HG03280 (cell line): ENCODE data around the gene PC.

ENCODE experiments used
- ATAC-seq: cut with Tn5 transposase; IDR thresholded peaks from one replicate; pipeline ENCODE4 v1.9.1; 2021; ENCODE audit warnings: mild to moderate bottlenecking, moderate library complexity; ENCODE audit not compliant: unreplicated experiment

Gene PC

GRCh38 chr11:66885950-66886440 is 72.2 kb downstream of the PC start:
- ATAC-seq: no peak

DNA sequence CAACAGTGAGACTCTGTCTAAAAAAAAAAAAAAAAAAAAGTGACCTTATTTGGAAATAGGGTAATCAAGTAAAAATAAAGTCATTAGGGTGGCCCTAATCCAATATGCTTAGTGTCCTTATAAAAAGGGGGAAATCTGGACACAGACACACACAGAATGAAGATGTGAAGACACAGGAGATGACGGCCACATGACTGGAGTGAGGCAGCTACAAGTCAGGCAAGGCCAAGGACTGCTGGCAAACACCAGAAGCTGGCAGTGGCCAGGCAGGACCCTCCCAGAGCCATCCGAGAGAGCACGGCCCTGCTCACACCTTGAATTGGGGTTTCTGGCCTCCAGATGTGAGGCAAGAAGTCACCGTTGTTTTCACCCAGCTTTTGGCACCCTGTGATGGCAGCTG is 72.7 kb downstream of the PC start:
- no peak for ATAC-seq

DNA sequence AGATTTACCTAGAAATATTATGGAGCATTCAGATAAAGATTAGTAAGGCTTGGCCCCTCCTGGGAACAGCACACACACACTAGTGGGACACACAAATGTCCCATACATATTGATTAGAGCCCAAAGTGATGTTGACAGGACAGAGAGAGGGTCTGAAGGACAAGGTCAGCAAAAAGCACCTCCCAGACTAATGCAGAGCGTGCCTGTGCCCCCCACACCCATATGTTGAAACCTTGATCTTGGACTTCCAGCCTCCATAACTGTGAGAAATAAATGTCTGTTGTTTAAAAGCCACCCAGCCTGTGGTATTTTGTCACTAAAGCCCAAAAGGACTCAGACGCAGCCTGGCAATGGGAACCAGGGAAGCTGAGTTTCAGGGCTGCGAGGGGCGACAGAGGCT is 73.7 kb downstream of the PC start:
- no peak for ATAC-seq

DNA sequence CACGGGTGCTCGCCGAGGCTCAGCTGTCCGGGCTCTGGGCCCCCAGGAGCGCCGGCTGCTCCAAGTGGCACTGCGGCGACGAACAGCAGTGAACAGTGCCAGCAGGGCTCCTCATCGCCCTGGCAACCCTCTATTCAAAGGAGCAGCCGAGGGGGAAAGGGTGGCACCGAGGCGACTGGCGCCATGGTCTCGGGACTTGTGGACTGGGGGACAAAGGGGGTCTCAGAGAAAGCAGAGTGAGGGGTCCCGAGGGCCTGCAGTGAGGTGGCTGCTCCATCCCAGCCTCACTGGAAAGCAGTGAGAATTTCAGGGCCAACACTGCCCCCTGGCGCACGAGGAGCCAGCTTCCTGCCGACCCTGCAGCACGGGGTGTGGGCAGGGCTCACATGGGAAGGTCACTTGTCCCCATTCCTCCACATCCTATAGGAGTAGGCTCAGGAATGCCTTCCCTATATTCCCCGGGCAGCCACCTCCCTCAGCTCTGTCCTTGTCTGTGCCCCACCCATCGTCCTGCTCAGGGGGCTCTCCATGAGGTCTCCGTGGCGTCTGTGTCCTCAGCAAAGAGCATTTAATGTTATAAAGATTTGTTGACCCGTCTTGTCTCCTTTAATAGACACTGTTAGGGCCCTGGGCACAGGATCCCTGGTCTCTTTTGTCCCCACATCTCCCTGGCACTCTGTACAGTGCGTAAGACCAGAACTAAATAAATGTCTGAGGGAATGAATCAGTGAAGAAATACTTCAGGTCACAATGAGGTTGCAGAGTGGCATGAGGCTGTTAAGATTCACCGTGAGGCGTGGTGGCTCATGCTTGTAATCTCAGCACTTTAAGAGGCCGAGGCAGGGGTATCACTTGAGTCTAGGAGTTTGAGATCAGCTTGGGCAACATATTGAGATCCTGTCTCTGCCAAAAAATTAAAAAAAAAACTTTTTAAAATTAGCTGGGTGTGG is 74.9 kb downstream of the PC start:
- no peak for ATAC-seq

- no peak for ATAC-seq
These were observed 75.6 kb downstream of the PC start for GRCh38 chr11:66882561-66883015.

- ATAC-seq: no peak
These were observed 76.2 kb downstream of the PC start for GRCh38 chr11:66881927-66882452.

GRCh38 chr11:66881451-66881835 is 76.7 kb downstream of the PC start:
- no peak for ATAC-seq

- no peak for ATAC-seq
These were observed 77.4 kb downstream of the PC start for GRCh38 chr11:66880496-66881450.

DNA sequence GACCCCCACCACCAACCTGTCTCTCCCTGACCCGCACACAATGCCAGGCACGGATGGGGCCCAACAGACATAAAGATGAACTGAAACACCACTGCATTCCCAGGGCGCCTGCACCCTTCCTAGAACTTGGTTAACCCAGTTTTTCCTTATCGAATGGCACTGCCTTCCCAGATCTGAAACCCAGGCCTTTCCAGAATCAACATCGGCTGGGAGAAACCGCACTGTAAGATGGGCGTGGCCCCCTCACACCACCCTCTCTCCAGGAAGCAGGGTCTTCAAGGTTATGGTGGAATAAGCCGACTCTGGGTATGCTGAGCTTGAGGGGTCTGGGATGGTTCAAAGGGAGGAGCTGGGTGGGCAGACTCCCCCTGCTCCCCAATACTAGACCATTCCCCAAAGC is 78.2 kb downstream of the PC start:
- ATAC-seq: no peak

DNA sequence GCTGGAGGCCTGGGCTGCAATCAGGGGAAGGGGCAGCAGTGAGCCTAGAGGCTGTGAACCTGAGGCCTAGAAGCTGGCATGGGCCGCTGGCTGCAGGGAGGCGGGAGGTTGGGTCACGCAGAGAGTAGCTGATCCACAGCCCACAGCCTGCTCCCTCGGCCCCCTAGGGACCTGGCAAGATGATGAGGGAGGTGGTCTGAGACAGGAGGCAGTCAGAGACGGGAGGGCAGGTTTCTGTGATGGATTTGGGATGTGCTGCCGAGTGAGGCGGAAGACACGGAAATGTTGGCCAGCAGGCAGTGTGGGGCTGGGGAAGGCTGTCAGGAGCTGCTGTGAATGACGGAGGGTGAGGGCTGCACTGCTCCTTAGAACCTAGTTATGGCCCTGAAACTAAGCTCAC is 78.6 kb downstream of the PC start:
- ATAC-seq: no peak

DNA sequence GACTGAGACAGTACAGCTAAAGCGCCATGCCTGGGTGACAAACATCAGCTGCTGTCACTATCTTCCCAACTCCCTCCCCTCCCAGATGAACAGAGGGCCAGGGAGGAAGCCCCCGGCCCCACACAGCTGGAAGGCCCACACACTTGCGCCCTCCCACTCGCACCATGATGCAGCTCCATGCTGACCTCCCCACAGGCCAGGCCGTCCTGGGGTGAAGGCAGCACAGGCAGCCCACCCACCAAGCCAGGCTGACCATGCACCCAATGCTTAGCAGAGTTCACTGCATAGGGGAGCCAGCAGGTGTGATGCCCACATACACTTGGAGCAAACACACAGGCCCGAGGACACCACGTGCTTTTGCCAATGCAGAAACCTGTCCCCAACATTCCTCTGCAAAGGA is 79.2 kb downstream of the PC start:
- ATAC-seq: no peak

DNA sequence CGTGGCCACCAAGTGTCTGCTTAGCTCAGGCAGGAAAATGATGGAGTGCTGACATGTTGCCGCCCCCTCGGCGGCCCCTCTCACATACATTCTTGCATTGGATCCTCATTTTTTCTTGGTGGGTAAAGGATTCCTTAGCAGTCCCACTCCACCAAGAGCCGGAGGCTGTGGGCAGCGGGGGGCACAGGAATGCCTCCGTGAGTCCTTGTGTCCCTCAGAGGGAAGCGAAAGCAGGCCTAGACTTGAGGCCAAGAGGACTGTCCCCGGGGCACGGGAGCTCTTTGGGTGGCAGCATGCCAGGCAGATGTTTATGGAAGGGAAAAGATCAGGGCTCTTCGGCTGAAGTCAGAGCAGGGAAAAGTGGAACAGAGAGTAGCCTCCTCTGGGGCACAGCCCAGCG is 79.7 kb downstream of the PC start:
- ATAC-seq: no peak

DNA sequence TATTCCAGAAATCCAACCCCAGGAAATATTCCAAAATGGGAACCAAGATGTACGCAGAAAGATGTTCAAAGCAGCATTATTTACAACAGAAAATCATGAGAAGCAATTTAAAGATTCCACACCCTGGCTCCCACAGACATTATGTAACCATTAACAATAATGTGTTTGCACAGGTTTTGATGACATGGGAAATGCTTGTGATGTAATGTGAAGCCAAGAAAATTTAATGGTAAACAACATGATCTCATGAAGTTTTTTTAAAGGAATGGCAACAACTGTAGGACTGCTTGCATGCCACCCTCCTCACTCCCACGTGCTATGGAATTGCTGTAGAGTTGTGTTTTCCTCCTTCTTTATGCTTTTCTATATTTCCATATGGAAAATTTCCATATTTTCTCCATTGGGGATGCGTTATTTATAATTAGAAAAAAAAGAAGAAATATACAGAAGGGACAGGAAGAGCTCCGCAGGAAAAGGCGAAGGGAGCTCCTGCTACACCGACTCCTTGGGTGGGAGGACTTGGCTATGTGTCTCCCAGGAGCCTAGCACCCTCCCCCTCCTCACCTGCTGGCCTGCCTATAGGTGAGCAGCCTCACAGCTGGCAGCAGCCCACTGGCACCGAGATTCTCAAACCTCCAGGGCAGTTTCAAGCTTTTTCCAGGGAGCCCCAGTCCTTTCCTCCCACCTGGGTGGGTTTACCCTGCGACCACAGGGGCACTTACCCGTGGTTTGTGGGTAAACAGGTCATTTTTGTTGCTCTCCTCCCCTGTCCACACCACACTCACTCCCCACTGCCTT is 80.4 kb downstream of the PC start:
- ATAC-seq: no peak

DNA sequence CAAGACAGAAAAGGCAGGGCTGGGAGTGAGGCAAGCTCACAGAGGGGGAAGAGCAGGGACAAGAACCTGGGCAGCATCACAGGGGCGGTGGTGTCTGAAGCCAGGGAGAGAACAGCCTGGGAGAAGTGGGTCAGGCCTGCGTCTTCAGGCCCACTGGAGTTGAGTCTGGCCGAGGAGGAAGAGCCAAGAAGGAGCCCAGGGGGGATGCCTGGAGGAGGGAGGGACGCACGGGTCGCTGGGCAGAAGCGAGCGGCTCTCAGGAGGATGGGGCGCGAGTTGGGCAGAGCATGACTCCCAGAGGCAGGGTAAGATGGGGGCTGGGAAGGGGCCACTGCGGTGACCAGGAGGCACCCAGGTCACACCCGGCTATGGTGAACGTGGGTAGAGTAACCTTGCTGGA is 82.8 kb downstream of the PC start:
- ATAC-seq: no peak

GRCh38 chr11:66874232-66874631 is 84.0 kb downstream of the PC start:
- no peak for ATAC-seq

DNA sequence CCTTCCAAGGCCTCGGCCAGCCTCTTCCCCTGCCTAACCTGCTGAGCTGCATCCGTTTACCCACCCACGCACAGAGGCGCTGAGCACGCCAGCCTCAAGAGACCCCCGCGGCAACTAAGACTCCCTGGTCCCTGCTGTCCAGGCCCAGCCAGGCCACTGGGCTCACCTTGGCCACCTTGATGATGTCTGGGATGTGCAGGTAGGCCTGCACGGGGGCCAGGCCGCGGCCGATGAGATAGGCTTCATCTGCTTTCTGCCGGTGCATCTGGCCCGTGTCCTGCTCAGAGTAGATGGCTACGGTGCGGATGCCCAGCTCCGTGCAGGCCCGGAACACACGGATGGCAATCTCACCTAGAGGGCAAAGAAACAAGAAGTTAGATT is 86.7 kb downstream of the PC start:
- no peak for ATAC-seq

GRCh38 chr11:66870616-66871520 is 87.3 kb downstream of the PC start:
- ATAC-seq: no peak

- no peak for ATAC-seq
These were observed 88.1 kb downstream of the PC start for GRCh38 chr11:66870131-66870530.

GRCh38 chr11:66869567-66869870 is 88.7 kb downstream of the PC start:
- no peak for ATAC-seq
